ENCODE data around the gene FAM107B. TPM values are rescaled to one million over a fixed set of nuclear protein-coding genes. Genes with fewer than 3 reads are reported as not detected.

Gene FAM107B
- total RNA-seq, 1 donor from 2014 or later: 286 TPM

- TF ChIP-seq CTCF (IDR thresholded peaks at IDR 0.05): no peak
- H3K36me3 Mint-ChIP-seq (ENCODE audit: low read depth): no peaks in the 10 kb centered on the region
- no peak for DNase-seq
- CTCF ChIA-PET: interaction anchor here (0.6 kb wide), 1 partner anchor 116 kb away, joined by 5 read pairs; no protein-coding TSS in a partner anchor
- no peak for ATAC-seq (ENCODE audit: low read depth)
- intact Hi-C loops (cut with micrococcal nuclease): no loop called here
- POLR2A ChIA-PET: no interaction called here
- no peaks in the 10 kb centered on the region for H3K27me3 Mint-ChIP-seq
- H3K4me1 Mint-ChIP-seq: peaks cover 4% of the 10 kb centered on the region
- H3K4me3 Mint-ChIP-seq: no peak overlapping the region
- H3K9me3 Mint-ChIP-seq: no peaks in the 10 kb centered on the region
- no peak overlapping the region for H3K27ac Mint-ChIP-seq
Measured at GRCh38 chr10:14699482-14699881, 75.2 kb downstream of the FAM107B start.

- intact Hi-C loops (cut with micrococcal nuclease): no loop called here
- H3K27me3 Mint-ChIP-seq: no peaks in the 10 kb centered on the region
- H3K36me3 Mint-ChIP-seq (ENCODE audit: low read depth): no peaks in the 10 kb centered on the region
- CTCF ChIA-PET: no interaction called here
- TF ChIP-seq CTCF (IDR thresholded peaks at IDR 0.05): no peak
- POLR2A ChIA-PET: no interaction called here
- no peak overlapping the region for H3K27ac Mint-ChIP-seq
- peaks cover 4% of the 10 kb centered on the region for H3K4me1 Mint-ChIP-seq
- ATAC-seq (ENCODE audit: low read depth) (no peak), DNase-seq (no peak)
- no peak overlapping the region for H3K4me3 Mint-ChIP-seq
- H3K9me3 Mint-ChIP-seq: no peaks in the 10 kb centered on the region
Measured at GRCh38 chr10:14698829-14699170, 75.9 kb downstream of the FAM107B start.

- POLR2A ChIA-PET: no interaction called here
- Mint-ChIP-seq H3K27ac (no peak overlapping the region), H3K27me3 (no peaks in the 10 kb centered on the region), H3K4me1 (peaks cover 4% of the 10 kb centered on the region), H3K9me3 (no peaks in the 10 kb centered on the region), H3K4me3 (no peak overlapping the region), H3K36me3 (ENCODE audit: low read depth) (no peaks in the 10 kb centered on the region)
- CTCF ChIA-PET: no interaction called here
- TF ChIP-seq CTCF (IDR thresholded peaks at IDR 0.05): no peak
- intact Hi-C loops (cut with micrococcal nuclease): no loop called here
- ATAC-seq (ENCODE audit: low read depth) (no peak), DNase-seq (no peak)
Measured at GRCh38 chr10:14698111-14698828, 76.4 kb downstream of the FAM107B start.

GRCh38 chr10:14697281-14697680, 77.4 kb downstream of the FAM107B start:
- POLR2A ChIA-PET: no interaction called here
- no peak for TF ChIP-seq CTCF (IDR thresholded peaks at IDR 0.05)

GRCh38 chr10:14696821-14697220, 77.9 kb downstream of the FAM107B start:
- no peak overlapping the region for H3K4me3 Mint-ChIP-seq
- intact Hi-C loops (cut with micrococcal nuclease): no loop called here
- POLR2A ChIA-PET: no interaction called here
- H3K9me3 Mint-ChIP-seq: no peaks in the 10 kb centered on the region
- H3K36me3 Mint-ChIP-seq (ENCODE audit: low read depth): no peaks in the 10 kb centered on the region
- CTCF ChIA-PET: no interaction called here
- ATAC-seq (ENCODE audit: low read depth): no peak
- no peaks in the 10 kb centered on the region for H3K27me3 Mint-ChIP-seq
- no peak for TF ChIP-seq CTCF (IDR thresholded peaks at IDR 0.05)
- peaks cover 7% of the 10 kb centered on the region for H3K4me1 Mint-ChIP-seq
- no peak overlapping the region for H3K27ac Mint-ChIP-seq
- no peak for DNase-seq

More at GRCh38 chr10:14697281-14697680, 77.4 kb downstream of the FAM107B start:
- no peaks in the 10 kb centered on the region for H3K36me3 Mint-ChIP-seq (ENCODE audit: low read depth)
- intact Hi-C loops (cut with micrococcal nuclease): no loop called here
- peaks cover 7% of the 10 kb centered on the region for H3K4me1 Mint-ChIP-seq
- CTCF ChIA-PET: no interaction called here
- H3K27ac Mint-ChIP-seq: no peak overlapping the region
- H3K9me3 Mint-ChIP-seq: no peaks in the 10 kb centered on the region
- no peak overlapping the region for H3K4me3 Mint-ChIP-seq
- H3K27me3 Mint-ChIP-seq: no peaks in the 10 kb centered on the region
- DNase-seq (no peak), ATAC-seq (ENCODE audit: low read depth) (no peak)

All from activated B cell treated with CpG ODN at 0.5 μM for 24 hours (primary cell).